HepG2 (cell line): ENCODE measurements around the gene CAPN15. TPM values are rescaled to one million over a fixed set of nuclear protein-coding genes. Genes with fewer than 3 reads are reported as not detected.

Experiments
- ERF ChIP-seq: IDR thresholded peaks from 2 replicates; pipeline ENCODE4 v1.6.1; 2018; ENCODE audit warnings: missing biosample characterization, missing genetic modification reagents
- HDAC1 ChIP-seq: sonication (generic); formaldehyde crosslinking; IDR thresholded peaks from 2 replicates; pipeline ENCODE4 v1.5.1; 2020; ENCODE audit warnings: mild to moderate bottlenecking, missing genetic modification reagents
- MBD4 ChIP-seq: IDR thresholded peaks from 2 replicates; pipeline ENCODE4 v1.6.1; 2012; ENCODE audit warnings: low read length, inconsistent platforms, borderline replicate concordance
- NCOA2 ChIP-seq: sonication (generic); formaldehyde crosslinking; IDR thresholded peaks from 2 replicates; pipeline ENCODE4 v1.8.0; 2022; ENCODE audit warnings: inconsistent platforms
- RFXANK ChIP-seq: IDR thresholded peaks from 2 replicates; pipeline ENCODE4 v1.6.1; 2016
- SKI ChIP-seq: fragments of 450-650 bp; IDR thresholded peaks from one replicate; pipeline ENCODE4 v1.6.1; 2018; ENCODE audit warnings: mild to moderate bottlenecking; ENCODE audit not compliant: partially characterized antibody
- ZEB1 ChIP-seq: IDR thresholded peaks from 2 replicates; pipeline ENCODE4 v1.6.1; 2012; ENCODE audit warnings: mild to moderate bottlenecking, low read depth, inconsistent platforms; ENCODE audit not compliant: insufficient replicate concordance
- ZKSCAN5 ChIP-seq: sonication (generic); formaldehyde crosslinking; IDR thresholded peaks from 2 replicates; pipeline ENCODE4 v1.5.1; 2020; ENCODE audit warnings: mild to moderate bottlenecking, missing genetic modification reagents
- ZNF12 ChIP-seq: sonication (generic); formaldehyde crosslinking; IDR thresholded peaks from 2 replicates; pipeline ENCODE4 v1.5.0; 2020; ENCODE audit warnings: missing genetic modification reagents
- ZNF124 ChIP-seq: sonication (generic); formaldehyde crosslinking; IDR thresholded peaks from 2 replicates; pipeline ENCODE4 v1.4.0; 2020; ENCODE audit warnings: missing genetic modification reagents
- ZNF354B ChIP-seq: sonication (generic); formaldehyde crosslinking; IDR thresholded peaks from 2 replicates; pipeline ENCODE4 v1.8.0; 2022; ENCODE audit warnings: mild to moderate bottlenecking, missing genetic modification reagents
- ZNF569 ChIP-seq: sonication (generic); formaldehyde crosslinking; IDR thresholded peaks from 2 replicates; pipeline ENCODE4 v1.5.0; 2020; ENCODE audit warnings: mild to moderate bottlenecking, missing genetic modification reagents, moderate library complexity, borderline replicate concordance
- polyA plus RNA-seq, 8 experiments: library from polyadenylated mRNA; depleted of rRNA in 3 of 8; stranded (reverse) in 7 of 8; unstranded in 1 of 8; fragments of >200 nt; fragmentation: Illumina TruSeq in 4 of 8; extraction: Trizol in 4 of 8; gene quantifications; 2 replicates each; pipeline versions ENCODE4 v1.2.1 to v1.2.3, GENCODE V29; 2011 to 2016; ENCODE audit warnings: low read depth in 4 of 8, missing spikeins in 1 of 8, mixed read lengths in 1 of 8; ENCODE audit not compliant: insufficient read depth in 1 of 8
- total RNA-seq, 5 experiments: library from RNA; depleted of rRNA; stranded (reverse); fragments of >200 nt; fragmentation: Illumina TruSeq; extraction: Trizol; gene quantifications; 2 replicates each; pipeline ENCODE4 v1.2.3, GENCODE V29; 2016; ENCODE audit warnings: low read depth in 1 of 5
- TF ChIP-seq, protein P1 (sequence below): sonication (generic); formaldehyde crosslinking; IDR thresholded peaks from 2 replicates; pipeline ENCODE4 v1.4.0; 2020; ENCODE audit warnings: mild to moderate bottlenecking, missing genetic modification reagents
- TF ChIP-seq, protein P2 (sequence below): sonication (generic); formaldehyde crosslinking; IDR thresholded peaks from 2 replicates; pipeline ENCODE4 v1.5.0; 2020; ENCODE audit warnings: mild to moderate bottlenecking, missing genetic modification reagents
- TF ChIP-seq, protein P3 (sequence below): sonication (generic); formaldehyde crosslinking; IDR thresholded peaks from 2 replicates; pipeline ENCODE4 v1.9.0; 2022; ENCODE audit warnings: missing genetic modification reagents, mild to moderate bottlenecking, borderline replicate concordance
- TF ChIP-seq, protein P4 (sequence below): sonication (generic); formaldehyde crosslinking; IDR thresholded peaks from 2 replicates; pipeline ENCODE4 v1.8.0; 2022; ENCODE audit warnings: missing genetic modification reagents, mild to moderate bottlenecking, inconsistent platforms, borderline replicate concordance
- TF ChIP-seq, protein P5 (sequence below): sonication (generic); formaldehyde crosslinking; IDR thresholded peaks from 2 replicates; pipeline ENCODE4 v1.5.0; 2020; ENCODE audit warnings: missing genetic modification reagents
- TF ChIP-seq, protein P6 (sequence below): sonication (generic); formaldehyde crosslinking; IDR thresholded peaks from 2 replicates; pipeline ENCODE4 v1.5.0; 2020; ENCODE audit warnings: missing genetic modification reagents, mild to moderate bottlenecking, borderline replicate concordance

The CAPN15 gene
- total and polyA plus RNA-seq, 2 of the 13 experiments (the other 11 are each of a cell fraction or from before 2014, with no cell fraction given), result 14.9 to 24.5 TPM

DNA sequence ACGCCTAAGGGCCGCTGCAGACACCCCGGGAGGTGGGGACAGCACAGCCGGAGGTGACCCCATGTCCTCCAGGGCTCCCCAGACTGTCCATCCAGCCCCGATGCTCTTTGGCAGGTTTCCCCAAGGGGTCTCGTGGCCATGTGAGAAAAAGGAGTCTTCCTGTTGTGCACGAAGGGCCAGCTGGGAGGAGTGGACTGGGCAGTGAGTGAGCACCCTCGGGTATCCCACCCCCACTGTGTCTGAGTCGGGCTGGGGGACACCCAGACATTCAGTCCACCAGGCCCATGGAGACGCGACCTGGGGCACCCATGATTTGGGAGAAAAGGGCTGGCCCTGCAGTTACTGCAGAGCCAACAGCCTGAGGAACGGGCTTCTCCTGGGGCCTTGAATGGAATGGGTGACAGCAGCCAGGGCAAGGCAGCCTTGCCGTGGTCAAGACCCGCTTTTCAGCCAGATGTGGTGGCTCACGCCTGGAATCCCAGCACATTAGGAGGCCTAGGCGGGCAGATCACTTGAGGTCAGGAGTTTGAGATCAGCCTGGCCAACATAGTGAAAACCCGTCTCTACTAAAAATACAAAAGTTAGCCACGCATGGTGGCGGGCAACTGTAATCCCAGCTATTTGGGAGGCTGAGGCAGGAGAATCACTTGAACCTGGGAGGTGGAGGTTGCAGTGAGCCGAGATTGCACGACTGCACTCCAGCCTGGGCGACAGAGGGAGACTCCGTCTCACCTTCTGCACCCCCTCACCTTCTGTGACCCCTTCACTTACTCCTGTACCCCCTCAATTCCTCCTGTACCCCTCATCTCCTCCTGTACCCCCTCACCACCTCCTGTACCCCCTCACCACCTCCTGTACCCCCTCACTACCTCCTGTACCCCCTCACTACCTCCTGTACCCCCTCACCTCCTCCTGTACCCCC is 24.1 kb upstream of the CAPN15 start (continued):
- TF ChIP-seq, protein P1, sequence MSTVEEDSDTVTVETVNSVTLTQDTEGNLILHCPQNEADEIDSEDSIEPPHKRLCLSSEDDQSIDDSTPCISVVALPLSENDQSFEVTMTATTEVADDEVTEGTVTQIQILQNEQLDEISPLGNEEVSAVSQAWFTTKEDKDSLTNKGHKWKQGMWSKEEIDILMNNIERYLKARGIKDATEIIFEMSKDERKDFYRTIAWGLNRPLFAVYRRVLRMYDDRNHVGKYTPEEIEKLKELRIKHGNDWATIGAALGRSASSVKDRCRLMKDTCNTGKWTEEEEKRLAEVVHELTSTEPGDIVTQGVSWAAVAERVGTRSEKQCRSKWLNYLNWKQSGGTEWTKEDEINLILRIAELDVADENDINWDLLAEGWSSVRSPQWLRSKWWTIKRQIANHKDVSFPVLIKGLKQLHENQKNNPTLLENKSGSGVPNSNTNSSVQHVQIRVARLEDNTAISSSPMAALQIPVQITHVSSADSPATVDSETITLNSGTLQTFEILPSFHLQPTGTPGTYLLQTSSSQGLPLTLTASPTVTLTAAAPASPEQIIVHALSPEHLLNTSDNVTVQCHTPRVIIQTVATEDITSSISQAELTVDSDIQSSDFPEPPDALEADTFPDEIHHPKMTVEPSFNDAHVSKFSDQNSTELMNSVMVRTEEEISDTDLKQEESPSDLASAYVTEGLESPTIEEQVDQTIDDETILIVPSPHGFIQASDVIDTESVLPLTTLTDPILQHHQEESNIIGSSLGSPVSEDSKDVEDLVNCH (CRISPR knock-in tag), result no peak
- no peak for TF ChIP-seq HDAC1 (CRISPR knock-in tag)
- TF ChIP-seq, protein P2, sequence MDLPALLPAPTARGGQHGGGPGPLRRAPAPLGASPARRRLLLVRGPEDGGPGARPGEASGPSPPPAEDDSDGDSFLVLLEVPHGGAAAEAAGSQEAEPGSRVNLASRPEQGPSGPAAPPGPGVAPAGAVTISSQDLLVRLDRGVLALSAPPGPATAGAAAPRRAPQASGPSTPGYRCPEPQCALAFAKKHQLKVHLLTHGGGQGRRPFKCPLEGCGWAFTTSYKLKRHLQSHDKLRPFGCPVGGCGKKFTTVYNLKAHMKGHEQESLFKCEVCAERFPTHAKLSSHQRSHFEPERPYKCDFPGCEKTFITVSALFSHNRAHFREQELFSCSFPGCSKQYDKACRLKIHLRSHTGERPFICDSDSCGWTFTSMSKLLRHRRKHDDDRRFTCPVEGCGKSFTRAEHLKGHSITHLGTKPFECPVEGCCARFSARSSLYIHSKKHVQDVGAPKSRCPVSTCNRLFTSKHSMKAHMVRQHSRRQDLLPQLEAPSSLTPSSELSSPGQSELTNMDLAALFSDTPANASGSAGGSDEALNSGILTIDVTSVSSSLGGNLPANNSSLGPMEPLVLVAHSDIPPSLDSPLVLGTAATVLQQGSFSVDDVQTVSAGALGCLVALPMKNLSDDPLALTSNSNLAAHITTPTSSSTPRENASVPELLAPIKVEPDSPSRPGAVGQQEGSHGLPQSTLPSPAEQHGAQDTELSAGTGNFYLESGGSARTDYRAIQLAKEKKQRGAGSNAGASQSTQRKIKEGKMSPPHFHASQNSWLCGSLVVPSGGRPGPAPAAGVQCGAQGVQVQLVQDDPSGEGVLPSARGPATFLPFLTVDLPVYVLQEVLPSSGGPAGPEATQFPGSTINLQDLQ (CRISPR knock-in tag), result no peak
- no peak for TF ChIP-seq SKI
- TF ChIP-seq ZNF12, result no peak
- 0 out of 2 replicates have a peak, but pooled peaks have one; percentile 70 for TF ChIP-seq ZKSCAN5
- TF ChIP-seq MBD4, result no peak
- TF ChIP-seq ZEB1, result no peak
- TF ChIP-seq ERF (CRISPR knock-in tag), result no peak
- TF ChIP-seq RFXANK (CRISPR knock-in tag), result no peak
- no peak for TF ChIP-seq ZNF354B
- TF ChIP-seq, protein P3, sequence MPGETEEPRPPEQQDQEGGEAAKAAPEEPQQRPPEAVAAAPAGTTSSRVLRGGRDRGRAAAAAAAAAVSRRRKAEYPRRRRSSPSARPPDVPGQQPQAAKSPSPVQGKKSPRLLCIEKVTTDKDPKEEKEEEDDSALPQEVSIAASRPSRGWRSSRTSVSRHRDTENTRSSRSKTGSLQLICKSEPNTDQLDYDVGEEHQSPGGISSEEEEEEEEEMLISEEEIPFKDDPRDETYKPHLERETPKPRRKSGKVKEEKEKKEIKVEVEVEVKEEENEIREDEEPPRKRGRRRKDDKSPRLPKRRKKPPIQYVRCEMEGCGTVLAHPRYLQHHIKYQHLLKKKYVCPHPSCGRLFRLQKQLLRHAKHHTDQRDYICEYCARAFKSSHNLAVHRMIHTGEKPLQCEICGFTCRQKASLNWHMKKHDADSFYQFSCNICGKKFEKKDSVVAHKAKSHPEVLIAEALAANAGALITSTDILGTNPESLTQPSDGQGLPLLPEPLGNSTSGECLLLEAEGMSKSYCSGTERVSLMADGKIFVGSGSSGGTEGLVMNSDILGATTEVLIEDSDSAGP (CRISPR knock-in tag), result peak; percentile 38; the same call in 1 of the 2 replicates
- TF ChIP-seq NCOA2 (CRISPR knock-in tag), result no peak
- no peak for TF ChIP-seq ZNF569 (CRISPR knock-in tag)
- TF ChIP-seq, protein P4, sequence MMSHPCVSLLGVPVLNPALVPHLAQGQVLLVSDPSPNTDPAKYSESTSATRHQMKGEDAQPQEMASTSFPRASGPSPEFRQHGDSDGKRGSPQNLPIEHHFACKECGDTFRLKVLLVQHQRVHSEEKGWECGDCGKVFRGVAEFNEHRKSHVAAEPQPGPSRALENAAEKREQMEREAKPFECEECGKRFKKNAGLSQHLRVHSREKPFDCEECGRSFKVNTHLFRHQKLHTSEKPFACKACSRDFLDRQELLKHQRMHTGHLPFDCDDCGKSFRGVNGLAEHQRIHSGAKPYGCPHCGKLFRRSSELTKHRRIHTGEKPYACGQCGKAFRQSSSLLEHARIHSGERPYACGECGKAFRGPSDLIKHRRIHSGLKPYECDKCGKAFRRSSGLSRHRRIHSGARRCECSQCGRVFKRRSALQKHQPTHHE (CRISPR knock-in tag), result no peak
- no peak for TF ChIP-seq ZNF124 (CRISPR knock-in tag)
- TF ChIP-seq, protein P5, sequence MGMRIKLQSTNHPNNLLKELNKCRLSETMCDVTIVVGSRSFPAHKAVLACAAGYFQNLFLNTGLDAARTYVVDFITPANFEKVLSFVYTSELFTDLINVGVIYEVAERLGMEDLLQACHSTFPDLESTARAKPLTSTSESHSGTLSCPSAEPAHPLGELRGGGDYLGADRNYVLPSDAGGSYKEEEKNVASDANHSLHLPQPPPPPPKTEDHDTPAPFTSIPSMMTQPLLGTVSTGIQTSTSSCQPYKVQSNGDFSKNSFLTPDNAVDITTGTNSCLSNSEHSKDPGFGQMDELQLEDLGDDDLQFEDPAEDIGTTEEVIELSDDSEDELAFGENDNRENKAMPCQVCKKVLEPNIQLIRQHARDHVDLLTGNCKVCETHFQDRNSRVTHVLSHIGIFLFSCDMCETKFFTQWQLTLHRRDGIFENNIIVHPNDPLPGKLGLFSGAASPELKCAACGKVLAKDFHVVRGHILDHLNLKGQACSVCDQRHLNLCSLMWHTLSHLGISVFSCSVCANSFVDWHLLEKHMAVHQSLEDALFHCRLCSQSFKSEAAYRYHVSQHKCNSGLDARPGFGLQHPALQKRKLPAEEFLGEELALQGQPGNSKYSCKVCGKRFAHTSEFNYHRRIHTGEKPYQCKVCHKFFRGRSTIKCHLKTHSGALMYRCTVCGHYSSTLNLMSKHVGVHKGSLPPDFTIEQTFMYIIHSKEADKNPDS (CRISPR knock-in tag), result no peak
- TF ChIP-seq, protein P6, sequence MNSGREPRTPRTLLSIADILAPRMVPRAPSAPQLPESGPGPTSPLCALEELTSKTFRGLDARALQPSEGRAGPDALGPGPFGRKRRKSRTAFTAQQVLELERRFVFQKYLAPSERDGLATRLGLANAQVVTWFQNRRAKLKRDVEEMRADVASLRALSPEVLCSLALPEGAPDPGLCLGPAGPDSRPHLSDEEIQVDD, result 0 out of 2 replicates have a peak, but pooled peaks have one; percentile 17
